Stomach (tissue), 4 donors: Measurements from ENCODE around the gene KHDC4.

Source experiments
- CTCF ChIP-seq, 7 experiments: fragments of 450-650 bp in 4 of 7; fragments of 200-600 bp in 3 of 7; sonication (generic) in 3 of 7; IDR thresholded peaks; one replicate each; pipeline ENCODE4 v1.5.1; 2016 to 2019; ENCODE audit warnings: antibody characterized with exemption in 7 of 7, control low read depth in 2 of 7, mild to moderate bottlenecking in 1 of 7
- EP300 ChIP-seq: sonication (generic); formaldehyde crosslinking; IDR thresholded peaks from one replicate; pipeline ENCODE4 v1.6.1; 2017; ENCODE audit warnings: antibody characterized with exemption
- POLR2A ChIP-seq, 4 donors: fragments of 450-650 bp; IDR thresholded peaks; one replicate each; pipeline ENCODE4 v1.6.1; 2016; ENCODE audit warnings: antibody characterized with exemption in 4 of 4, control low read depth in 2 of 4, mild to moderate bottlenecking in 1 of 4, moderate library complexity in 1 of 4
- POLR2AphosphoS5 ChIP-seq, 3 donors: sonication (generic); formaldehyde crosslinking; IDR thresholded peaks; one replicate each; pipeline ENCODE4 v1.6.1; 2016; ENCODE audit warnings: antibody characterized with exemption in 3 of 3

GRCh38 chr1:155967341-155968050 is 33.3 kb upstream of the KHDC4 start:
- TF ChIP-seq CTCF (IDR thresholded peaks at IDR 0.05) (no peak), POLR2A (IDR thresholded peaks at IDR 0.05) (no peak), POLR2AphosphoS5 (IDR thresholded peaks at IDR 0.05) (no peak), EP300 (no peak)
